OCI-LY1 (cell line): ENCODE results near the gene AFAP1L2.

Source experiments
- EZH2 ChIP-seq: fragments of 200-600 bp; sonication (generic), shearing (Covaris generic); IDR thresholded peaks from 2 replicates; pipeline ENCODE4 v1.8.0; 2017; ENCODE audit warnings: borderline replicate concordance, mixed run types, mild to moderate bottlenecking, antibody characterized with exemption, low read length, moderate library complexity, mixed read lengths
- TF ChIP-seq, protein P1 (sequence below): fragments of 200-600 bp; sonication (generic), shearing (Covaris generic); IDR thresholded peaks from 2 replicates; pipeline ENCODE4 v1.5.1; 2017; ENCODE audit warnings: mild to moderate bottlenecking, antibody characterized with exemption, low read length, moderate library complexity, mixed read lengths

DNA sequence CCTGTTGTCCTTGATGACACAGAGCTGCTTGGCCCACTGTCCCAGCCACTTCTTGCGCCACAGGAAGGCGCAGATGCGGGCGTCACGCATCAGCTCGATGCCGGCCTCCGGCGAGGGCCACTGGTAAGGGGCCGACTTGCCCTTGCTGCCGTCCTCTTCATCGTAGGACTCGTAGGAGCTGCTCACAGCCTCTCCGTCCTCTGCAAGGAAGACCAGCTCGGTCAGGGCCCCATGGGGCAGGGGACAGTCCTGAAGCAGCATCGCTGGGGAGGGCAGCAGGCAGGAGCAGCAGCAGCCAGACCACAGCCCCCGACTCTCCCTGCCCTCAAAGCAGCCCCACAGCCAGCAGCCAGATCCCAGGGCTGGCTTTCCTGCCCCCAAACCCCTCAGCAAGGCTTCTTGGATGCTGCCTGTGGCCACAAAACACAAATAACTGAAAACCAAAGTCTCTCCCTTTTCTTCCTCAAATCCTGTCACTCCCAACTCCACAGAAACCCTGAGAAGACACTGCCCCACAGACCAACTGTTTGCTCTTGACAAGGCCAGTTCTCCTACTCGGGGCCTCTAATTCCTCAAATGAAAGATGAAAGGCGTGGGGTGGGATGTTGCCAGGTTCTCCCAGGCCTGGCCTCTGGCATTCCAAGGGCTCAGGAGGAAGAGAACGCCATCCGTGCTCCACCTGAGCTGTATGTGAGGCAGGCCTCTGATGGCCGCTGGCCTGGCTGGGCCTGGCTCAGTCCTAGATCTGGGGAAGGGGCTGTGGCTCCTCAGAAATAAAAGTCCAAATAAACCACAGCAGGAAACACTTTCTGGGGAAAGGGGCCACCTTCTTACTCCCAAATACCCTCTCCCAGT is 88.5 kb downstream of the AFAP1L2 start:
- TF ChIP-seq, protein P1, sequence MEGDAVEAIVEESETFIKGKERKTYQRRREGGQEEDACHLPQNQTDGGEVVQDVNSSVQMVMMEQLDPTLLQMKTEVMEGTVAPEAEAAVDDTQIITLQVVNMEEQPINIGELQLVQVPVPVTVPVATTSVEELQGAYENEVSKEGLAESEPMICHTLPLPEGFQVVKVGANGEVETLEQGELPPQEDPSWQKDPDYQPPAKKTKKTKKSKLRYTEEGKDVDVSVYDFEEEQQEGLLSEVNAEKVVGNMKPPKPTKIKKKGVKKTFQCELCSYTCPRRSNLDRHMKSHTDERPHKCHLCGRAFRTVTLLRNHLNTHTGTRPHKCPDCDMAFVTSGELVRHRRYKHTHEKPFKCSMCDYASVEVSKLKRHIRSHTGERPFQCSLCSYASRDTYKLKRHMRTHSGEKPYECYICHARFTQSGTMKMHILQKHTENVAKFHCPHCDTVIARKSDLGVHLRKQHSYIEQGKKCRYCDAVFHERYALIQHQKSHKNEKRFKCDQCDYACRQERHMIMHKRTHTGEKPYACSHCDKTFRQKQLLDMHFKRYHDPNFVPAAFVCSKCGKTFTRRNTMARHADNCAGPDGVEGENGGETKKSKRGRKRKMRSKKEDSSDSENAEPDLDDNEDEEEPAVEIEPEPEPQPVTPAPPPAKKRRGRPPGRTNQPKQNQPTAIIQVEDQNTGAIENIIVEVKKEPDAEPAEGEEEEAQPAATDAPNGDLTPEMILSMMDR, result no peak
- no peak for TF ChIP-seq EZH2
